GM23338 (cell line): ENCODE measurements around the gene NT5DC3. TPM values are rescaled to one million over a fixed set of nuclear protein-coding genes. Genes with fewer than 3 reads are reported as not detected.

Source experiments
- ATAC-seq: fragments of 200-7000 bp; cut with Tn5 transposase; 3 replicates; pipeline ENCODE4 v1.9.1; 2020
- DNase-seq: peaks from one replicate; pipeline ENCODE4 v3.0.0-alpha.2; 2015; ENCODE audit warnings: low spot score
- H2AFZ ChIP-seq: fragments of 200-600 bp; sonication (generic); 2 replicates; pipeline ENCODE4 v1.8.0; 2016; ENCODE audit warnings: antibody characterized with exemption, mild to moderate bottlenecking, moderate library complexity
- H3F3A ChIP-seq: fragments of 200-600 bp; sonication (generic); replicated peaks from 2 replicates; pipeline ENCODE4 v1.8.0; 2017; ENCODE audit warnings: antibody characterized with exemption, mixed run types, low read depth
- H3K27ac ChIP-seq: fragments of 200-600 bp; sonication (generic); 2 replicates; pipeline ENCODE4 v1.6.1; 2016; ENCODE audit warnings: low read depth
- H3K27me3 ChIP-seq: fragments of 200-600 bp; sonication (generic); 2 replicates; pipeline ENCODE4 v1.8.0; 2016; ENCODE audit warnings: mild to moderate bottlenecking, mixed run types, moderate library complexity; ENCODE audit not compliant: insufficient read depth
- H3K36me3 ChIP-seq: fragments of 200-600 bp; sonication (generic); 2 replicates; pipeline ENCODE4 v1.8.0; 2016; ENCODE audit warnings: mild to moderate bottlenecking; ENCODE audit not compliant: insufficient read depth
- H3K4me1 ChIP-seq: fragments of 200-600 bp; sonication (generic); 2 replicates; pipeline ENCODE4 v1.8.0; 2016; ENCODE audit warnings: mild to moderate bottlenecking, moderate library complexity; ENCODE audit not compliant: insufficient read depth
- H3K4me2 ChIP-seq: fragments of 200-600 bp; sonication (generic); 2 replicates; pipeline ENCODE4 v1.7.1; 2017; ENCODE audit warnings: mixed run types
- H3K4me3 ChIP-seq: fragments of 200-600 bp; sonication (generic); 2 replicates; pipeline ENCODE4 v1.6.1; 2016; ENCODE audit warnings: mixed run types
- H3K79me2 ChIP-seq: fragments of 200-600 bp; sonication (generic); replicated peaks from 2 replicates; pipeline ENCODE4 v1.8.0; 2017; ENCODE audit warnings: mild to moderate bottlenecking; ENCODE audit not compliant: insufficient read depth
- H3K9me2 ChIP-seq: fragments of 200-600 bp; sonication (generic); 2 replicates; pipeline ENCODE4 v1.8.0; 2017; ENCODE audit not compliant: insufficient read depth
- H4K20me1 ChIP-seq: fragments of 200-600 bp; sonication (generic); replicated peaks from 2 replicates; pipeline ENCODE4 v1.8.0; 2017; ENCODE audit warnings: mild to moderate bottlenecking; ENCODE audit not compliant: insufficient read depth
- H3K27ac Mint-ChIP-seq: 2 replicates; pipeline ENCODE4 v1.8.0; 2020; ENCODE audit warnings: inconsistent platforms, mild to moderate bottlenecking, moderate library complexity, mixed read lengths
- H3K27me3 Mint-ChIP-seq: 3 replicates; pipeline ENCODE4 v1.8.0; 2022; ENCODE audit warnings: low read depth, mild to moderate bottlenecking, moderate library complexity, mixed read lengths, inconsistent platforms; ENCODE audit not compliant: insufficient read depth, poor library complexity
- H3K36me3 Mint-ChIP-seq: 3 replicates; pipeline ENCODE4 v1.8.0; 2021; ENCODE audit warnings: low read depth, mild to moderate bottlenecking, inconsistent platforms, moderate library complexity, mixed read lengths
- H3K4me1 Mint-ChIP-seq: 3 replicates; pipeline ENCODE4 v1.8.0; 2020; ENCODE audit warnings: mild to moderate bottlenecking, inconsistent platforms, mixed read lengths
- H3K4me3 Mint-ChIP-seq: 3 replicates; pipeline ENCODE4 v1.8.0; 2021; ENCODE audit warnings: moderate library complexity, mild to moderate bottlenecking, inconsistent platforms, mixed read lengths
- H3K9me3 Mint-ChIP-seq: 3 replicates; pipeline ENCODE4 v1.8.0; 2020; ENCODE audit warnings: moderate library complexity, mild to moderate bottlenecking, inconsistent platforms, mixed read lengths
- CREB1 ChIP-seq: fragments of 250-450 bp; sonication (Bioruptor Pico); IDR thresholded peaks from 2 replicates; pipeline ENCODE4 v1.5.0; 2020; ENCODE audit warnings: low read depth, mild to moderate bottlenecking, moderate library complexity
- ETS1 ChIP-seq: IDR thresholded peaks from 2 replicates; pipeline ENCODE4 v1.6.1; 2016; ENCODE audit warnings: antibody characterized with exemption
- EZH2 ChIP-seq: fragments of 200-600 bp; sonication (generic); IDR thresholded peaks from one replicate; pipeline ENCODE4 v1.8.0; 2017; ENCODE audit warnings: antibody characterized with exemption, mild to moderate bottlenecking, low read depth; ENCODE audit not compliant: unreplicated experiment
- EZH2phosphoT487 ChIP-seq: fragments of 200-600 bp; sonication (generic); IDR thresholded peaks from one replicate; pipeline ENCODE4 v1.8.1; 2018; ENCODE audit warnings: antibody characterized with exemption; ENCODE audit not compliant: unreplicated experiment
- JUNB ChIP-seq: IDR thresholded peaks from one replicate; pipeline ENCODE4 v1.6.1; 2016; ENCODE audit warnings: antibody characterized with exemption; ENCODE audit not compliant: unreplicated experiment
- NANOG ChIP-seq: IDR thresholded peaks from 2 replicates; pipeline ENCODE4 v1.6.1; 2016; ENCODE audit warnings: antibody characterized with exemption, borderline replicate concordance
- POLR2AphosphoS5 ChIP-seq: IDR thresholded peaks from 2 replicates; pipeline ENCODE4 v1.6.1; 2016; ENCODE audit warnings: antibody characterized with exemption, low read depth
- ZNF114 ChIP-seq: fragments of 250-450 bp; sonication (Bioruptor Pico); IDR thresholded peaks from 2 replicates; pipeline ENCODE4 v1.5.0; 2020; ENCODE audit warnings: mild to moderate bottlenecking, moderate library complexity
- ZNF331 ChIP-seq: fragments of 250-450 bp; sonication (Bioruptor Pico); IDR thresholded peaks from 2 replicates; pipeline ENCODE4 v1.5.0; 2020; ENCODE audit warnings: low read depth, mild to moderate bottlenecking, moderate library complexity
- polyA plus RNA-seq: library from polyadenylated mRNA; unstranded; fragments of >200 nt; fragmentation: Nextera tagmentation; extraction: Ambion mirVana; gene quantifications from 2 replicates; pipeline ENCODE4 v1.2.1, GENCODE V29; 2016
- total RNA-seq: library from RNA; depleted of rRNA; stranded (reverse); fragments of >200 nt; shearing (Covaris generic); gene quantifications from 2 replicates; pipeline ENCODE4 v1.2.3, GENCODE V29; 2014
- TF ChIP-seq, protein P1 (sequence below), 2 experiments: fragments of 200-600 bp in 1 of 2; sonication (generic) in 1 of 2; conservative IDR thresholded peaks; 2 replicates each; pipeline versions ENCODE4 v1.5.1 to v1.6.1; 2016 to 2017; ENCODE audit warnings: antibody characterized with exemption in 2 of 2, low read depth in 2 of 2, mild to moderate bottlenecking in 2 of 2, moderate library complexity in 1 of 2
- TF ChIP-seq, protein P2 (sequence below): IDR thresholded peaks from one replicate; pipeline ENCODE4 v1.6.1; 2018; ENCODE audit warnings: antibody characterized with exemption; ENCODE audit not compliant: unreplicated experiment

Gene NT5DC3
- total and polyA plus RNA-seq, 2 experiments from 2014 or later = 2.2 to 12.5 TPM

- Histone ChIP-seq H3K79me2 (no peaks in the 10 kb centered on the region), H4K20me1 (no peaks in the 10 kb centered on the region), H3K4me2 (no peak overlapping the region), H3F3A (no peaks in the 10 kb centered on the region), H3K27ac (no peak overlapping the region), H3K27me3 (no peaks in the 10 kb centered on the region), H3K36me3 (no peaks in the 10 kb centered on the region), H3K9me2 (no peaks in the 10 kb centered on the region), H3K4me1 (no peaks in the 10 kb centered on the region), H2AFZ (no peak overlapping the region), H3K4me3 (no peak overlapping the region)
- peaks cover 7% of the 10 kb centered on the region for H3K4me1 Mint-ChIP-seq
- ATAC-seq (no peak), DNase-seq (no peak)
- no peaks in the 10 kb centered on the region for H3K27me3 Mint-ChIP-seq
- no peak overlapping the region for H3K27ac Mint-ChIP-seq
- H3K36me3 Mint-ChIP-seq = no peaks in the 10 kb centered on the region
- TF ChIP-seq ZNF114 (CRISPR knock-in tag) = no peak
- TF ChIP-seq ETS1 = no peak
- TF ChIP-seq, protein P1, sequence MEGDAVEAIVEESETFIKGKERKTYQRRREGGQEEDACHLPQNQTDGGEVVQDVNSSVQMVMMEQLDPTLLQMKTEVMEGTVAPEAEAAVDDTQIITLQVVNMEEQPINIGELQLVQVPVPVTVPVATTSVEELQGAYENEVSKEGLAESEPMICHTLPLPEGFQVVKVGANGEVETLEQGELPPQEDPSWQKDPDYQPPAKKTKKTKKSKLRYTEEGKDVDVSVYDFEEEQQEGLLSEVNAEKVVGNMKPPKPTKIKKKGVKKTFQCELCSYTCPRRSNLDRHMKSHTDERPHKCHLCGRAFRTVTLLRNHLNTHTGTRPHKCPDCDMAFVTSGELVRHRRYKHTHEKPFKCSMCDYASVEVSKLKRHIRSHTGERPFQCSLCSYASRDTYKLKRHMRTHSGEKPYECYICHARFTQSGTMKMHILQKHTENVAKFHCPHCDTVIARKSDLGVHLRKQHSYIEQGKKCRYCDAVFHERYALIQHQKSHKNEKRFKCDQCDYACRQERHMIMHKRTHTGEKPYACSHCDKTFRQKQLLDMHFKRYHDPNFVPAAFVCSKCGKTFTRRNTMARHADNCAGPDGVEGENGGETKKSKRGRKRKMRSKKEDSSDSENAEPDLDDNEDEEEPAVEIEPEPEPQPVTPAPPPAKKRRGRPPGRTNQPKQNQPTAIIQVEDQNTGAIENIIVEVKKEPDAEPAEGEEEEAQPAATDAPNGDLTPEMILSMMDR (conservative IDR thresholded peaks at IDR 0.05; ENCODE audit: low read depth in 2 of 2) = no peak
- TF ChIP-seq ZNF331 (CRISPR knock-in tag) = no peak
- TF ChIP-seq POLR2AphosphoS5 = no peak
- TF ChIP-seq CREB1 = no peak
- TF ChIP-seq, protein P2, sequence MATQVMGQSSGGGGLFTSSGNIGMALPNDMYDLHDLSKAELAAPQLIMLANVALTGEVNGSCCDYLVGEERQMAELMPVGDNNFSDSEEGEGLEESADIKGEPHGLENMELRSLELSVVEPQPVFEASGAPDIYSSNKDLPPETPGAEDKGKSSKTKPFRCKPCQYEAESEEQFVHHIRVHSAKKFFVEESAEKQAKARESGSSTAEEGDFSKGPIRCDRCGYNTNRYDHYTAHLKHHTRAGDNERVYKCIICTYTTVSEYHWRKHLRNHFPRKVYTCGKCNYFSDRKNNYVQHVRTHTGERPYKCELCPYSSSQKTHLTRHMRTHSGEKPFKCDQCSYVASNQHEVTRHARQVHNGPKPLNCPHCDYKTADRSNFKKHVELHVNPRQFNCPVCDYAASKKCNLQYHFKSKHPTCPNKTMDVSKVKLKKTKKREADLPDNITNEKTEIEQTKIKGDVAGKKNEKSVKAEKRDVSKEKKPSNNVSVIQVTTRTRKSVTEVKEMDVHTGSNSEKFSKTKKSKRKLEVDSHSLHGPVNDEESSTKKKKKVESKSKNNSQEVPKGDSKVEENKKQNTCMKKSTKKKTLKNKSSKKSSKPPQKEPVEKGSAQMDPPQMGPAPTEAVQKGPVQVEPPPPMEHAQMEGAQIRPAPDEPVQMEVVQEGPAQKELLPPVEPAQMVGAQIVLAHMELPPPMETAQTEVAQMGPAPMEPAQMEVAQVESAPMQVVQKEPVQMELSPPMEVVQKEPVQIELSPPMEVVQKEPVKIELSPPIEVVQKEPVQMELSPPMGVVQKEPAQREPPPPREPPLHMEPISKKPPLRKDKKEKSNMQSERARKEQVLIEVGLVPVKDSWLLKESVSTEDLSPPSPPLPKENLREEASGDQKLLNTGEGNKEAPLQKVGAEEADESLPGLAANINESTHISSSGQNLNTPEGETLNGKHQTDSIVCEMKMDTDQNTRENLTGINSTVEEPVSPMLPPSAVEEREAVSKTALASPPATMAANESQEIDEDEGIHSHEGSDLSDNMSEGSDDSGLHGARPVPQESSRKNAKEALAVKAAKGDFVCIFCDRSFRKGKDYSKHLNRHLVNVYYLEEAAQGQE = no peak
- H3K9me3 Mint-ChIP-seq = no peaks in the 10 kb centered on the region
- H3K4me3 Mint-ChIP-seq = no peak overlapping the region
These were observed 38.8 kb upstream of the NT5DC3 start for GRCh38 chr12:103879878-103880277.

- H3K27ac ChIP-seq = no peak overlapping the region
- ATAC-seq = no peak
- no peaks in the 10 kb centered on the region for H3K27me3 Mint-ChIP-seq
- TF ChIP-seq, protein P1 (conservative IDR thresholded peaks at IDR 0.05; ENCODE audit: low read depth in 2 of 2) = no peak
- TF ChIP-seq ETS1 = no peak
- TF ChIP-seq EZH2 = no peak
- TF ChIP-seq JUNB = no peak
- no peak for TF ChIP-seq NANOG
- no peak for TF ChIP-seq POLR2AphosphoS5
- TF ChIP-seq EZH2phosphoT487 = no peak
These were observed 38.1 kb upstream of the NT5DC3 start for GRCh38 chr12:103879048-103879692.

More at GRCh38 chr12:103879048-103879692, 38.1 kb upstream of the NT5DC3 start:
- H3K79me2 ChIP-seq = no peaks in the 10 kb centered on the region
- Mint-ChIP-seq H3K27ac (no peak overlapping the region), H3K9me3 (no peaks in the 10 kb centered on the region), H3K36me3 (no peaks in the 10 kb centered on the region), H3K4me1 (peaks cover 5% of the 10 kb centered on the region), H3K4me3 (no peak overlapping the region)
- H3K36me3 ChIP-seq = no peaks in the 10 kb centered on the region
- DNase-seq = no peak
- no peak overlapping the region for H3K4me3 ChIP-seq
- H4K20me1 ChIP-seq = no peaks in the 10 kb centered on the region
- no peaks in the 10 kb centered on the region for H3F3A ChIP-seq
- no peak overlapping the region for H3K4me2 ChIP-seq
- no peaks in the 10 kb centered on the region for H3K9me2 ChIP-seq
- H2AFZ ChIP-seq = no peak overlapping the region
- H3K27me3 ChIP-seq = no peaks in the 10 kb centered on the region
- no peaks in the 10 kb centered on the region for H3K4me1 ChIP-seq
